HAP-1 (cell line): ENCODE measurements around the gene SLC9B2.
"Not testable (repeated sequence)": the region's sequence is repeated elsewhere in the genome, so short reads cannot be mapped to it uniquely, and the experiment has no call there.

Experiments used
- DNase-seq, 2 experiments: peaks; one replicate each; pipeline ENCODE4 v3.0.0-alpha.2; 2016 to 2020; ENCODE audit warnings: low spot score in 2 of 2
- H3K27me3 ChIP-seq: fragments of 250-450 bp; sonication (Bioruptor Pico); 2 replicates; pipeline ENCODE4 v1.5.1; 2020; ENCODE audit warnings: low read depth, mild to moderate bottlenecking, moderate library complexity
- H3K36me3 ChIP-seq: fragments of 250-450 bp; sonication (Bioruptor Pico); replicated peaks from 2 replicates; pipeline ENCODE4 v1.5.1; 2020; ENCODE audit warnings: mild to moderate bottlenecking
- H3K4me1 ChIP-seq: fragments of 250-450 bp; sonication (Bioruptor Pico); 2 replicates; pipeline ENCODE4 v1.5.1; 2020; ENCODE audit warnings: mild to moderate bottlenecking
- H3K4me3 ChIP-seq: fragments of 250-450 bp; sonication (Bioruptor Pico); 2 replicates; pipeline ENCODE4 v1.5.1; 2020; ENCODE audit warnings: mild to moderate bottlenecking, moderate library complexity
- H3K9me3 ChIP-seq: fragments of 250-450 bp; sonication (Bioruptor Pico); 2 replicates; pipeline ENCODE4 v1.5.1; 2020; ENCODE audit warnings: mild to moderate bottlenecking, moderate library complexity
- in situ Hi-C: fragments of 300-500 bp; cut with MboI; formaldehyde crosslinking; loops from 3 replicates; pipeline ENCODE4 v1.14.3; 2020; ENCODE audit warnings: low sequenced_read_pairs, inconsistent platforms, mixed read lengths

SLC9B2 gene

GRCh38 chr4:103024996-103025395 lies 51.6 kb downstream of the SLC9B2 start:
- H3K9me3 ChIP-seq = no peaks in the 10 kb centered on the region
- no peaks in the 10 kb centered on the region for H3K27me3 ChIP-seq
- no peak overlapping the region for H3K4me3 ChIP-seq
- no peak for DNase-seq
- in situ Hi-C loops = no loop called here
- H3K36me3 ChIP-seq = no peaks in the 10 kb centered on the region
- peaks cover under 1% of the 10 kb centered on the region; the same call in 1 of the 2 replicates for H3K4me1 ChIP-seq

GRCh38 chr4:103021120-103021519 lies 55.4 kb downstream of the SLC9B2 start:
- DNase-seq = no peak
- H3K9me3 ChIP-seq = no peaks in the 10 kb centered on the region
- H3K4me3 ChIP-seq = no peak overlapping the region
- no peaks in the 10 kb centered on the region for H3K27me3 ChIP-seq
- H3K36me3 ChIP-seq = no peaks in the 10 kb centered on the region
- H3K4me1 ChIP-seq = peaks cover 7% of the 10 kb centered on the region; the same call in 1 of the 2 replicates
- in situ Hi-C loops = no loop called here

- Histone ChIP-seq H3K9me3 (no peaks in the 10 kb centered on the region), H3K4me3 (peak within 1 kb of the TSS; percentile 38), H3K27me3 (no peaks in the 10 kb centered on the region), H3K36me3 (no peaks in the 10 kb centered on the region), H3K4me1 (peaks cover 7% of the 10 kb centered on the region; the same call in 1 of the 2 replicates)
- DNase-seq = peak; percentile 72 to 93
- in situ Hi-C loops = no loop called here
Observed at GRCh38 chr4:103019308-103020124, 57.0 kb downstream of the SLC9B2 start, which contains the start of gene SLC9B1. Gene SLC9B1, minus strand, starts transcription at chr4:103019705. Its CDS starts 27,994 bp downstream, at chr4:102991711.

- Histone ChIP-seq H3K36me3 (no peaks in the 10 kb centered on the region), H3K4me3 (peak overlapping the region; percentile 38), H3K9me3 (no peaks in the 10 kb centered on the region), H3K4me1 (peaks cover 7% of the 10 kb centered on the region; the same call in 1 of the 2 replicates), H3K27me3 (no peaks in the 10 kb centered on the region)
- in situ Hi-C loops = no loop called here
- DNase-seq = peak in 1 of 2 experiments; percentile 18
Observed at GRCh38 chr4:103018391-103019307, 57.9 kb downstream of the SLC9B2 start.

GRCh38 chr4:103012551-103012950 lies 64.0 kb downstream of the SLC9B2 start:
- Histone ChIP-seq H3K9me3 (no peaks in the 10 kb centered on the region), H3K4me3 (no peak overlapping the region), H3K4me1 (no peaks in the 10 kb centered on the region; the same call in 1 of the 2 replicates), H3K27me3 (no peaks in the 10 kb centered on the region), H3K36me3 (no peaks in the 10 kb centered on the region)
- in situ Hi-C loops = no loop called here
- DNase-seq = no peak

GRCh38 chr4:103012060-103012459 lies 64.5 kb downstream of the SLC9B2 start:
- in situ Hi-C loops = no loop called here
- Histone ChIP-seq H3K9me3 (no peaks in the 10 kb centered on the region), H3K36me3 (no peaks in the 10 kb centered on the region), H3K4me3 (no peak overlapping the region), H3K4me1 (no peaks in the 10 kb centered on the region; the same call in 1 of the 2 replicates), H3K27me3 (no peaks in the 10 kb centered on the region)
- no peak for DNase-seq

- no peak overlapping the region for H3K4me3 ChIP-seq
- no peaks in the 10 kb centered on the region for H3K9me3 ChIP-seq
- no peaks in the 10 kb centered on the region for H3K36me3 ChIP-seq
- DNase-seq = no peak
- in situ Hi-C loops = no loop called here
- no peaks in the 10 kb centered on the region; the same call in 1 of the 2 replicates for H3K27me3 ChIP-seq
- no peaks in the 10 kb centered on the region; the same call in 1 of the 2 replicates for H3K4me1 ChIP-seq
Observed at GRCh38 chr4:103011378-103012025, 65.1 kb downstream of the SLC9B2 start.

- H3K27me3 ChIP-seq = no peaks in the 10 kb centered on the region; the same call in 1 of the 2 replicates
- no peaks in the 10 kb centered on the region for H3K36me3 ChIP-seq
- H3K9me3 ChIP-seq = no peaks in the 10 kb centered on the region
- no peak for DNase-seq
- no peaks in the 10 kb centered on the region; the same call in 1 of the 2 replicates for H3K4me1 ChIP-seq
- H3K4me3 ChIP-seq = no peak overlapping the region
- in situ Hi-C loops = no loop called here
Observed at GRCh38 chr4:103010804-103011203, 65.8 kb downstream of the SLC9B2 start.

- no peaks in the 10 kb centered on the region for H3K9me3 ChIP-seq
- peak; percentile 39 to 77 for DNase-seq
- in situ Hi-C loops = loop anchor here (10.0 kb wide), 2 partner anchors 384 to 574 kb away; no protein-coding TSS in a partner anchor
- H3K4me3 ChIP-seq = no peak overlapping the region
- no peaks in the 10 kb centered on the region for H3K36me3 ChIP-seq
- H3K4me1 ChIP-seq = no peaks in the 10 kb centered on the region; the same call in 1 of the 2 replicates
- H3K27me3 ChIP-seq = peaks cover 5% of the 10 kb centered on the region; the same call in 1 of the 2 replicates
Observed at GRCh38 chr4:103008875-103009729, 67.5 kb downstream of the SLC9B2 start.

- in situ Hi-C loops = loop anchor here (10.0 kb wide), 2 partner anchors 378 to 568 kb away; no protein-coding TSS in a partner anchor
- H3K36me3 ChIP-seq = no peaks in the 10 kb centered on the region
- peaks cover 8% of the 10 kb centered on the region; the same call in 1 of the 2 replicates for H3K27me3 ChIP-seq
- no peaks in the 10 kb centered on the region for H3K4me1 ChIP-seq
- no peak overlapping the region for H3K4me3 ChIP-seq
- DNase-seq = no peak
- no peaks in the 10 kb centered on the region for H3K9me3 ChIP-seq
Observed at GRCh38 chr4:103002551-103002950, 74.0 kb downstream of the SLC9B2 start.

GRCh38 chr4:102994803-102995202 lies 81.8 kb downstream of the SLC9B2 start:
- in situ Hi-C loops = no loop called here
- H3K4me1 ChIP-seq = no peaks in the 10 kb centered on the region

GRCh38 chr4:102993985-102994384 lies 82.6 kb downstream of the SLC9B2 start:
- H3K36me3 ChIP-seq, H3K4me3 ChIP-seq, in situ Hi-C loops, H3K4me1 ChIP-seq, DNase-seq, H3K27me3 ChIP-seq, H3K9me3 ChIP-seq: not testable (repeated sequence)

More at GRCh38 chr4:102994803-102995202, 81.8 kb downstream of the SLC9B2 start:
- H3K36me3 ChIP-seq = no peaks in the 10 kb centered on the region
- H3K9me3 ChIP-seq = peaks cover 4% of the 10 kb centered on the region; the same call in 1 of the 2 replicates
- H3K4me3 ChIP-seq = no peak overlapping the region
- no peak for DNase-seq
- peaks cover 3% of the 10 kb centered on the region; the same call in 1 of the 2 replicates for H3K27me3 ChIP-seq
